H9 (cell line): ENCODE measurements around the gene ARHGEF7. TPM values are rescaled to one million over a fixed set of nuclear protein-coding genes. Genes with fewer than 3 reads are reported as not detected.

Source experiments
- DNase-seq: peaks from one replicate; pipeline ENCODE4 v3.0.0-alpha.2; 2017
- H2AFZ ChIP-seq: one replicate; pipeline ENCODE4 v1.6.1; 2013; ENCODE audit warnings: mild to moderate bottlenecking, low read length, control low read depth, moderate library complexity
- H2AK5ac ChIP-seq: 2 replicates; pipeline ENCODE4 v1.6.1; 2013; ENCODE audit warnings: low read length, control low read depth, mixed read lengths; ENCODE audit not compliant: insufficient read length
- H2BK120ac ChIP-seq: one replicate; pipeline ENCODE4 v1.6.1; 2013; ENCODE audit warnings: low read depth, mild to moderate bottlenecking, low read length, control low read depth, inconsistent platforms; ENCODE audit not compliant: poor library complexity, severe bottlenecking
- H2BK12ac ChIP-seq: 2 replicates; pipeline ENCODE4 v1.6.1; 2013; ENCODE audit warnings: low read length, control low read depth, mixed read lengths, low read depth; ENCODE audit not compliant: insufficient read length
- H2BK15ac ChIP-seq: 2 replicates; pipeline ENCODE4 v1.6.1; 2013; ENCODE audit warnings: low read depth, low read length, control low read depth
- H2BK20ac ChIP-seq: one replicate; pipeline ENCODE4 v1.6.1; 2013; ENCODE audit warnings: low read depth, mild to moderate bottlenecking, low read length, control low read depth, inconsistent platforms; ENCODE audit not compliant: poor library complexity, severe bottlenecking
- H2BK5ac ChIP-seq: 2 replicates; pipeline ENCODE4 v1.6.1; 2013; ENCODE audit warnings: low read length, control low read depth, mixed read lengths; ENCODE audit not compliant: insufficient read length
- H3K14ac ChIP-seq: 2 replicates; pipeline ENCODE4 v1.6.1; 2013; ENCODE audit warnings: low read length, control low read depth; ENCODE audit not compliant: insufficient read depth
- H3K18ac ChIP-seq: 2 replicates; pipeline ENCODE4 v1.6.1; 2013; ENCODE audit warnings: low read depth, mild to moderate bottlenecking, mixed read lengths, low read length, control low read depth; ENCODE audit not compliant: insufficient read length
- H3K23ac ChIP-seq: 2 replicates; pipeline ENCODE4 v1.6.1; 2013; ENCODE audit warnings: low read length, control low read depth, mixed read lengths, low read depth; ENCODE audit not compliant: insufficient read length
- H3K23me2 ChIP-seq: 2 replicates; pipeline ENCODE4 v1.6.1; 2013; ENCODE audit warnings: low read depth, mild to moderate bottlenecking, mixed read lengths, low read length, control low read depth; ENCODE audit not compliant: insufficient read length, poor library complexity, severe bottlenecking
- H3K27ac ChIP-seq: 2 replicates; pipeline ENCODE4 v1.5.1; 2013; ENCODE audit warnings: low read length, control low read depth, mixed read lengths, low read depth; ENCODE audit not compliant: insufficient read length
- H3K27me3 ChIP-seq: 2 replicates; pipeline ENCODE4 v1.6.1; 2013; ENCODE audit warnings: low read length, control low read depth, inconsistent platforms; ENCODE audit not compliant: insufficient read depth
- H3K4ac ChIP-seq: 2 replicates; pipeline ENCODE4 v1.6.1; 2013; ENCODE audit warnings: low read depth, mild to moderate bottlenecking, control low read depth, inconsistent platforms, low read length, moderate library complexity
- H3K4me1 ChIP-seq: 2 replicates; pipeline ENCODE4 v1.6.1; 2013; ENCODE audit warnings: low read length, control low read depth, inconsistent platforms; ENCODE audit not compliant: insufficient read depth
- H3K4me2 ChIP-seq: 2 replicates; pipeline ENCODE4 v1.6.1; 2013; ENCODE audit warnings: low read length, control low read depth, mixed read lengths; ENCODE audit not compliant: insufficient read length, insufficient read depth
- H3K56ac ChIP-seq: 2 replicates; pipeline ENCODE4 v1.6.1; 2013; ENCODE audit warnings: low read depth, mild to moderate bottlenecking, mixed read lengths, low read length, control low read depth; ENCODE audit not compliant: insufficient read length
- H3K79me1 ChIP-seq: 2 replicates; pipeline ENCODE4 v1.6.1; 2013; ENCODE audit warnings: low read depth, mild to moderate bottlenecking, moderate library complexity, low read length, control low read depth, inconsistent platforms; ENCODE audit not compliant: insufficient read depth, poor library complexity, severe bottlenecking
- H3K79me2 ChIP-seq: 2 replicates; pipeline ENCODE4 v1.6.1; 2013; ENCODE audit warnings: low read length, control low read depth, inconsistent platforms; ENCODE audit not compliant: insufficient read depth
- H3K9ac ChIP-seq: 2 replicates; pipeline ENCODE4 v1.6.1; 2013; ENCODE audit warnings: low read length, control low read depth, mixed read lengths; ENCODE audit not compliant: insufficient read length; ENCODE audit errors: extremely low read depth
- H3K9me3 ChIP-seq: one replicate; pipeline ENCODE4 v1.6.1; 2013; ENCODE audit warnings: low read depth, low read length, inconsistent platforms; ENCODE audit not compliant: control insufficient read depth
- H3T11ph ChIP-seq: one replicate; pipeline ENCODE4 v1.6.1; 2013; ENCODE audit warnings: mild to moderate bottlenecking, low read length, control low read depth, inconsistent platforms
- H4K20me1 ChIP-seq: one replicate; pipeline ENCODE4 v1.6.1; 2013; ENCODE audit not compliant: control insufficient read depth, insufficient read length, insufficient read depth
- H4K5ac ChIP-seq: 2 replicates; pipeline ENCODE4 v1.6.1; 2013; ENCODE audit warnings: low read depth, mild to moderate bottlenecking, mixed read lengths, low read length, control low read depth; ENCODE audit not compliant: insufficient read length
- H4K8ac ChIP-seq: replicated peaks from 2 replicates; pipeline ENCODE4 v1.6.1; 2013; ENCODE audit warnings: low read length, control low read depth, mixed read lengths, low read depth; ENCODE audit not compliant: insufficient read length
- H4K91ac ChIP-seq: 2 replicates; pipeline ENCODE4 v1.6.1; 2013; ENCODE audit warnings: low read depth, mild to moderate bottlenecking, moderate library complexity, mixed read lengths, low read length, control low read depth; ENCODE audit not compliant: insufficient read length
- H3K27ac Mint-ChIP-seq, 3 experiments: 2 replicates in 2 of 3; 3 replicates in 1 of 3; pipeline ENCODE4 v1.8.0; 2020 to 2021; ENCODE audit warnings: mixed read lengths in 3 of 3, mild to moderate bottlenecking in 1 of 3, moderate library complexity in 1 of 3
- H3K27me3 Mint-ChIP-seq: 2 replicates; pipeline ENCODE4 v1.8.0; 2021; ENCODE audit warnings: low read depth, mild to moderate bottlenecking, moderate library complexity, mixed read lengths
- H3K36me3 Mint-ChIP-seq, 3 experiments: 2 replicates in 2 of 3; 3 replicates in 1 of 3; pipeline ENCODE4 v1.8.0; 2020 to 2021; ENCODE audit warnings: low read depth in 3 of 3, mixed read lengths in 3 of 3; ENCODE audit not compliant: insufficient read depth in 1 of 3
- H3K4me1 Mint-ChIP-seq, 2 experiments: 2 replicates each; pipeline ENCODE4 v1.8.0; 2020; ENCODE audit warnings: mixed read lengths in 2 of 2
- H3K4me3 Mint-ChIP-seq, 2 experiments: 2 replicates in 1 of 2; 3 replicates in 1 of 2; pipeline ENCODE4 v1.8.0; 2020 to 2021; ENCODE audit warnings: mild to moderate bottlenecking in 2 of 2, mixed read lengths in 2 of 2, moderate library complexity in 1 of 2
- H3K9me3 Mint-ChIP-seq, 2 experiments: 2 replicates in 1 of 2; 3 replicates in 1 of 2; pipeline ENCODE4 v1.8.0; 2020; ENCODE audit warnings: mild to moderate bottlenecking in 2 of 2, mixed read lengths in 2 of 2, moderate library complexity in 1 of 2
- CTCF ChIP-seq: fragments of 200-600 bp; sonication (generic); conservative IDR thresholded peaks from 3 replicates; pipeline ENCODE4 v1.8.0; 2021; ENCODE audit warnings: antibody characterized with exemption, mild to moderate bottlenecking
- WGBS: extraction: QIAGEN DNeasy Blood & Tissue Kit; methylation state at CpG from one replicate; pipeline ENCODE4 v1.1.7; 2013; ENCODE audit warnings: missing lambda C conversion rate, low lambda C conversion rate, mixed read lengths; ENCODE audit not compliant: insufficient read length; ENCODE audit errors: extremely low coverage; 5-methylcytosine and 5-hydroxymethylcytosine counted together
- total RNA-seq: library from RNA; stranded (reverse); gene quantifications from 2 replicates; pipeline ENCODE4 v1.2.1, GENCODE V29; 2021

The ARHGEF7 gene
- total RNA-seq, 1 experiment from 2014 or later, result 51.9 TPM

DNA sequence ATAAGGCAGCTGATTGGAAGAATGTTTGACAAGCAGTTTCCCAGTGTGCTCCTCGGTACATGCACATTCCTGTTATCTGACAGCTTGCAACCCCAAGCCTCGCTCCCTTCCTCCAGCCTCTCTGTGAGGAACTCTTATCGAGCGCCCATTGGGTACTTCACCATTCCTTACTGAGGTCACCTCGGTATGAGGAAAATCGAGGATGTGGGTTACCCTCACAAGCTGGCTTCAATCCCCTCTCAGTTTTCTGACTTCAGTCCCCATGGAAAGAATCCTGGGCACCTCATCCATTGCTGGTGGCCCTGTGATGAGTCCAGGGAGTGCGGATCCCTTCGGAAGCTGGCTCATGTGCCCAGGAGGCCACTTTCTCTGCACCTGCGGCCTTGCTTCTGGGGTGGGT is 222.6 kb downstream of the ARHGEF7 start:
- Histone ChIP-seq H3T11ph (no peak overlapping the region), H2AK5ac (no peak overlapping the region), H3K9ac (no peak overlapping the region), H3K4me2 (no peak overlapping the region), H3K79me2 (no peaks in the 10 kb centered on the region), H3K27ac (no peak overlapping the region), H4K5ac (no peak overlapping the region), H2BK12ac (no peak overlapping the region), H3K79me1 (no peaks in the 10 kb centered on the region), H3K4me1 (no peaks in the 10 kb centered on the region), H4K8ac (no peak overlapping the region), H2AFZ (no peak overlapping the region), H4K20me1 (no peaks in the 10 kb centered on the region), H3K18ac (no peak overlapping the region), H2BK15ac (no peak overlapping the region), H3K56ac (no peak overlapping the region), H2BK5ac (no peak overlapping the region), H3K14ac (no peak overlapping the region), H3K23ac (no peak overlapping the region), H3K27me3 (no peaks in the 10 kb centered on the region), H4K91ac (no peak overlapping the region), H3K9me3 (no peaks in the 10 kb centered on the region), H2BK20ac (no peak overlapping the region), H3K23me2 (no peaks in the 10 kb centered on the region), H2BK120ac (no peak overlapping the region), H3K4ac (no peak overlapping the region)
- TF ChIP-seq CTCF, result no peak
- no peaks in the 10 kb centered on the region; a peak in 1 of 7 replicates for H3K36me3 Mint-ChIP-seq
- peak; percentile 9 for DNase-seq
- H3K4me1 Mint-ChIP-seq, result no peaks in the 10 kb centered on the region
- no peaks in the 10 kb centered on the region for H3K9me3 Mint-ChIP-seq
- H3K27ac Mint-ChIP-seq, result no peak overlapping the region
- no peaks in the 10 kb centered on the region for H3K27me3 Mint-ChIP-seq
- no CpG with 5 or more reads among the region's 9 CpGs for WGBS
- no peak overlapping the region for H3K4me3 Mint-ChIP-seq
